ENCODE results near the gene PMM2.
"Not testable (repeated sequence)": the region's sequence is repeated elsewhere in the genome, so short reads cannot be mapped to it uniquely, and the experiment has no call there.

The PMM2 gene

GRCh38 chr16:8797364-8798173, at the start of gene PMM2, which contains the start of gene TMEM186:
TSS of gene PMM2 (plus strand) at chr16:8797839. CDS start at chr16:8797883, 44 bp downstream.
TSS of gene TMEM186 (minus strand) at chr16:8797639. CDS start at chr16:8797614, 25 bp downstream.
- DNase-seq = peak; percentile 99

DNA sequence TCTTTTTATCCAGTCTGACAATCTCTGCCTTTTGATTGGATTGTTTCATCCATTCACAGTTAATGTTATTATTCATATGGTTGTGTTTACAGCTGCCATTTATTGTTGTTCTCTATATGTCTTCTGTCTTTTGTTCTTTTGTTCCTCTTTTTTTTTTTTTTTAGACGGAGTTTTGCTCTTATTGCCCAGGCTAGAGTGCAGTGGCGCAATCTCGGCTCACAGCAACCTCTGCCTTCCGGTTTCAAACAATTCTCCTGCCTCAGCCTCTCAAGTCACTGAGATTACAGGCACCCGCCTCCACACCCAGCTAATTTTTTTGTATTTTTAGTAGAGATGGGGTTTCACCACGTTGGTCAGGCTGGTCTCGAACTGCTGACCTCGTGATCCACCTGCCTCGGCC, 48.7 kb upstream of the PMM2 start:
- DNase-seq = not testable (repeated sequence)

DNA sequence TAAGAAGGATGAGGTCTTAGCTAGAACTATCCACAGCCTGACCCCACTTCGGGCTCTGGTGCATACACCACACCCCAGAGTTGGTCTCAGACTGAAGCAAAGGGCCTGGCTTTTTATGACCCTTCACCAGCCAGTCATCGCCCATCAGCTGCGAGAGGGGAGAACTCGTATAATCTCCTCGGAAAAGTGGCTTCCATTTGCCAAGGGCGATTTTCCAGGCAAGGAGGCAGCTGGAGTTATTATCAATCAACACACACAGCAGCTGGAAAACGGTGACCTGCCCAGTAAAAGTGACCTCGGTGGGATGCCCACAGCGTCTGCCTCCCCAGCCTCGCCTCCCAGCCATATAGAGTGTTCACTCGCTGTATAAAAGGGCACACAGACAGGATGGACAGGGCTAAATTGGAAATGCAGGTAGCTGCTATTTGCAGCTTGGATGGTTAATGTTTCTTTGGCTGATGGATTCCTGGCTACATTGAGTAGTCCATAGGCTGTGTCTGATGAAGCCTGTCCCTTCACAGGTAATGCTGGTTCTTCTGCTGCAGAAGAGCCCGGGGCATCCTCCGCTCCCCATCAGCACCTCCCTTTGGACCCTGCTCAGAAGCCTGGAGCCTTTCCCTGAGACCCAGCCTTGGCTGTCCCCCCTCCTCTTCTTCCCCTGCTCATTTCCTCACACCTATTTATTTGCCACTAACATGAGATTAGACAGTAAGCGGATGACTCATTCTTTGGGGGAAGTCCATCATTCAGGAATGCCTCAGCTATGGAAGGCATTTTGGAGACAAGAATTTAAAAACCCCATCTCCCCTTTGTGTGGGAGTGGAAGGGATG, 45.9 kb upstream of the PMM2 start:
- no peak for DNase-seq

DNA sequence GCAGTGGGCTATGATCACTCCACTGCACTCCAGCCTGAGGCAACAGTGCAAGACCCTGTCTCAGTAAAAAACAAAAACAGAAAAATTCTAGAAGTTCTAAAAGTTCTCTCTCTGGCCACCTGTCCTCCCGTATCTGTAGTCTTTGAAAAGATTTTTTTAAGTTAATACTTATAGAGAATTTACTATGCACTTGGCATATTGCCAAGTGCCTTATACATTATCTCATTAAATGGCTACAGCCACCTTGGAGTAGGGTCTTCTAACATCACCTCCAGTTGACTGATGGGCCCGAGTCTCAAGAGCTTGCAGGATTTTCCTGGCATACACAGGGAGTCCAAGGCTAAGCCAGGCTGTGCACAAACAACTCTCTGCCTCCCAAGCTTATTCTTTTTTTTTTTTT, 44.9 kb upstream of the PMM2 start:
- no peak for DNase-seq

- no peak for DNase-seq
Observed at GRCh38 chr16:8753416-8754054, 44.1 kb upstream of the PMM2 start.

DNA sequence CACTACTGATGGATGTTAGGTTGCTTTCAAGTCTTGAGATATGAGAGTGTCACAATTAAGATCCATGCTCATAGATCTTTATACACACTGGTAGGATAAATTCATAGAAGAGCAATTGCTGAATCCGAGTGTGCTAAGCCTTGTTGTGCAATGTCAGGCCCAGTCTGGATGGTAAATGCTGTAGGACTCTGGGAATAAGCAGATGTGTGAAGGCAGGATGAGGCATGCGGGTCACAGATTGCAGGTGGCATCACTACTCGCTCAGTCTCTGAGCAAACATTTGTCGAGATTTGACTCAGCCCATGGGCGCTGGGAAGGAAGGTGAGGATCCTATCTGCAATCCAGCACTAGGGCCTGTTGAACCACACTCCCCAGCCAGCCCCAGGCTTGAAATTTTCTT, 40.9 kb upstream of the PMM2 start:
- no peak for DNase-seq

- no peak for DNase-seq
Observed at GRCh38 chr16:8758022-8758421, 39.6 kb upstream of the PMM2 start.

DNA sequence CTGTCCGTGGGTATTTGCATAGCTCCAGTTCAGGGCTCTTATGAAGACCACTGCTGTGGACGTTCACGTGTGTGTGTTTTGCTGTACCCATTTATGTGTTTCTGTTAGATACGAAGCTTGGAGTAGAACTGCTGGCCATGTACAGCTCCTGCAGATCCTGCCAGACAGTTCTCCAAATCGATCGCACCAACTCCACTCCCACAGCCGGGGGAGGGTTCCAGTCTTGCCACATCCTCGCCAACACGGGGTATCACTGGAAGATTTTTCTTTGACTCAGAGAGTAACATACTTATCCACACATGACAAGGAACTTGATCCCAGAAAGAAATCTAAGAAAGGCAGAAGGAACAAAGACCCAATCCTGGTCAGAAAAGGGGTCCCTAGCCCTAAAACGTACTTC, 37.6 kb upstream of the PMM2 start:
- no peak for DNase-seq

DNA sequence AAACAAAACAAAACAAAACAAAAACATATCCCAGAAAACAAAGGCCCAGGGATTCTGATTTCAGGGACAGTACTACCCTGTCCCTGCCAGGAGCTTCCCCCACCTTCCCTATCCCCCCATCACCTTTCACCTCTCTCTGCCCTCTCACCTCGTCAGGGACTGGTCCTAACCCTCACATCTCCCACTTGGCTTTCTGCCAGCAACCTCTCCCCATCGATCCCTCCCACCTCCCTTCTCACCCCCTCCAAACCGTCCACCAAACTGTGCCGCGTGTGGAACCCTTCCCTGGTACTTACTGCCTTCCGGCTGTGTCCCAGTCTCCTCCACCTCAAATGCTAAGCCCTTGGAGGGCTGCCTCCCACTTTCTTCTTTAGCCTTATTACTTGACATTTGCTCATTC, 36.6 kb upstream of the PMM2 start:
- no peak for DNase-seq

GRCh38 chr16:8762254-8762653, 35.4 kb upstream of the PMM2 start:
- no peak for DNase-seq

DNA sequence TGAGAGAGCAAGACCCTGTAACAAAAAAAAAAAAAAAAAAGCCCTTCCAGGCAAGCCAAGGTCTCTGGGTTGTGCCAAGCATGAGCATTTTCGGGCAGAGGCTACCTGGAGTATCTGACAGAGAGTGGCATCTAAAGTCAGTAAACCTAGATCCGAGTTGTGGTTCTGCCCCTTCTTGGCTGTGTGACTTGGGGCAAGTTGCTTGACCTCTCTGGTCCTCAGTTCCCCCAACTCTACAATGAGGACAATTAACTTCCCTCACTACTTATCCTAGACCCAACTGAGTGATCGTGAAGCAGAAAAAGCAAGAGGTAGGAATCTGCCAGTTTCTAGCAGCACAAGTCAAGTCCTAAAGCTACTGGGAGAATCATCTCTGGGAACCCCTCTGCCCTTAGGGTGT, 34.6 kb upstream of the PMM2 start:
- no peak for DNase-seq

GRCh38 chr16:8763899-8764298, 33.7 kb upstream of the PMM2 start:
- no peak for DNase-seq

- no peak for DNase-seq
Observed at GRCh38 chr16:8764525-8765250, 33.0 kb upstream of the PMM2 start.

GRCh38 chr16:8767176-8767575, 30.5 kb upstream of the PMM2 start:
- DNase-seq = no peak

GRCh38 chr16:8768283-8768682, 29.4 kb upstream of the PMM2 start:
- DNase-seq = no peak

DNA sequence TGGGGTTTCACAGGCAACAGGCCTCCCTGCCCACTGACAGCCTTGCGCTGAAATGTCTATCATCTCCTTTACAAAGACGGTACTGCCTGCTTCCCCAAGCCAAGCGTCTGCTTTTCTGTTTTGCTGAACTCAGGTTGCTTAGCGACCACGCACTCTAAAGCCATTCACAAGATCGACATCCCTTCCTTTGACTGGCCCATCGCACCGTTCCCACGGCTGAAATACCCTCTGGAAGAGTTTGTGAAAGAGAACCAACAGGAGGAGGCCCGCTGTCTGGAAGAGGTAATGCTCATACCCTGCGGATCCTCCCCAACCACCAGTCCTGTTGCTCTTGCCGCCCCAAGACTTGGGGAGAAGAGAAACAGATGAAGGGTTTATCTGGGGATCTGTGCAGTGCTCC, 28.9 kb upstream of the PMM2 start:
- no peak for DNase-seq

- no peak for DNase-seq
Observed at GRCh38 chr16:8773537-8773936, 24.1 kb upstream of the PMM2 start.

DNA sequence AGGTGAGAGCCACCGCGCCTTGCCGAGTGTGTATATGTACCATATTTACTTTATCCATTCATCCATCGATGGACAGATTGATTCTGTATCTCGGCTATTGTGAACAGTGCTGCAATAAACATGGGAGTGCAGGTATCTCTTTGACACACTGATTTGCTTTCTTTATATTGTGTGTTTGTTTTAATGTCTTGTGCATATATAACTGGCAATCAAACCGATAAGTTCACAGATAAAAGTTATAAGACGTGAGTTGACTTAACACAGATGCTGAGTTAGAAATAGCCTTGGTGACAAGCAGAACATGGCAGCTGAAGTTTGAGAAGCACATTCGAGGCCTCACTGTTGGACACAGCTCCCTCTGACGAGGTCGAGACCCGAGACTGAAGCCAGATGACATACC, 23.4 kb upstream of the PMM2 start:
- no peak for DNase-seq

DNA sequence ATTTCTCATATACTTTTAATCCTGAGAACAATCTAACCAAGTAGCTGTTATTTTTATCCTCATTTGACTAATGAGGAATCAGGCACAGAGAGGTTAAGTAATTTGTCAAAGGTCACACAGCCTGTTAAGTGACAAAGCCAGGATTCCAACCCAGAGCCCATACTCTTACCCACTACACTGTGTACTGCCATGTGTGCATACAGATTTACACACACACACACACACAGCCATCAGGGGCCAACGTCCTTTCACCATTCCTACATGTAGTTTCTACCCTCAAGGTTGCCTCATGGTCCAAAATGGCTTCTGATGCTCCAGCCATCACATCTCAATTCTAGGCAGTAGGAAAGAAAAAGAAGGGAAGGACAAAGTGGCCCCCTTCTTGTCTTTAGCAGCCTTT, 22.3 kb upstream of the PMM2 start:
- DNase-seq = no peak

DNA sequence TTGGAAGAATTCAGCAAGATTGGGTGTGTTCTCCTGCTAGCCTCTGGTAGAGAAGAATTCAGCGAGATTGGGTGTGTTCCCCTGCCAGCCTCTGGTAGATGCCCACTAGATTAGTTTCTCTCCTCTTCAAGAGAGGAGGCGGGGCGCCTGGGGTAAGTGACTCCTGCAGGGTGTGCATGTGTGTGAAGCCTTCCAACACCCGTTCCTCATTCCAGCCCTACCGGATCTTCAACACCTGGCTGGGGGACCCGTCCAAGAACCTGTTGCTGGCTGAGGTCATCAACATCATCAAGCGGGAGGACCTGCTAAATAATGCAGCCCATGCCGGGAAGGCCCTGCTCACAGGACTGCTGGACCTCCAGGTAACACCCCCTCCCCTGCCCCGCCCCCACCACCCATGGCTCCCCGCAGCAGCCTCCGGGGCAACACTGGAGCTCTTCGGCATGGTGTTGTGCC, 21.5 kb upstream of the PMM2 start:
- no peak for DNase-seq

GRCh38 chr16:8777217-8777616, 20.4 kb upstream of the PMM2 start:
- no peak for DNase-seq

GRCh38 chr16:8781797-8782196, 15.8 kb upstream of the PMM2 start:
- DNase-seq = no peak

GRCh38 chr16:8782673-8783072, 15.0 kb upstream of the PMM2 start:
- no peak for DNase-seq

All from activated effector memory CD4-positive, alpha-beta T cell treated with anti-CD3 and anti-CD28 coated beads, Interleukin-2, amount 50 U/mL, for 16 hours (primary cell).